T-helper 2 cell (primary cell): ENCODE results near the gene MB.

Source experiments
- DNase-seq, 5 experiments: peaks; one replicate each; pipeline versions ENCODE4 v3.0.0 to v3.0.0-alpha.2; 2012 to 2022

Gene MB

GRCh38 chr22:35593891-35594470, 23.1 kb downstream of the MB start:
- no peak for DNase-seq

GRCh38 chr22:35593071-35593890, 23.8 kb downstream of the MB start:
- DNase-seq, result no peak

GRCh38 chr22:35592418-35592967, 24.6 kb downstream of the MB start:
- DNase-seq, result no peak

- no peak for DNase-seq
Measured at GRCh38 chr22:35591714-35592417, 25.3 kb downstream of the MB start.

GRCh38 chr22:35590634-35591295, 26.4 kb downstream of the MB start:
- no peak for DNase-seq

- no peak for DNase-seq
Measured at GRCh38 chr22:35589756-35590093, 27.4 kb downstream of the MB start.

- DNase-seq, result no peak
Measured at GRCh38 chr22:35589071-35589755, 27.9 kb downstream of the MB start.

GRCh38 chr22:35587896-35588295, 29.2 kb downstream of the MB start:
- DNase-seq, result no peak

- no peak for DNase-seq
Measured at GRCh38 chr22:35587447-35587870, 29.7 kb downstream of the MB start.

GRCh38 chr22:35586771-35587170, 30.4 kb downstream of the MB start:
- no peak for DNase-seq

GRCh38 chr22:35582861-35583670, 34.1 kb downstream of the MB start:
- peak in 4 of 5 experiments; percentile 17 to 49 (median 28) for DNase-seq

GRCh38 chr22:35582218-35582860, 34.8 kb downstream of the MB start:
- DNase-seq, result no peak

GRCh38 chr22:35581023-35581413, 36.1 kb downstream of the MB start:
- no peak for DNase-seq

- DNase-seq, result no peak
Measured at GRCh38 chr22:35580351-35581022, 36.6 kb downstream of the MB start.

- no peak for DNase-seq
Measured at GRCh38 chr22:35578836-35579575, 38.1 kb downstream of the MB start.

GRCh38 chr22:35577799-35578659, 39.1 kb downstream of the MB start:
- no peak for DNase-seq

- no peak for DNase-seq
Measured at GRCh38 chr22:35576671-35577070, 40.5 kb downstream of the MB start.

GRCh38 chr22:35575116-35575748, 41.9 kb downstream of the MB start:
- DNase-seq, result peak in 1 of 5 experiments; percentile 15
